ENCODE data around the gene RPLP1. TPM values are rescaled to one million over a fixed set of nuclear protein-coding genes. Genes with fewer than 3 reads are reported as not detected.

The RPLP1 gene
- total and polyA plus RNA-seq, 9 of the 15 experiments (the other 6 are each of a cell fraction or from before 2014, with no cell fraction given), result 76.3 to 3,053 (median 847) TPM

GRCh38 chr15:69462493-69463181, 10.0 kb downstream of the RPLP1 start (continued):
- TF ChIP-seq NEUROD1 (IDR thresholded peaks at IDR 0.05; ENCODE audit: borderline replicate concordance, low read depth, low read length, partially characterized antibody) (no peak), POLR2A (conservative IDR thresholded peaks at IDR 0.05) (peak; percentile 93), TRIM25 (IDR thresholded peaks at IDR 0.05; ENCODE audit: borderline replicate concordance) (no peak), MIER1 (IDR thresholded peaks at IDR 0.05; ENCODE audit: low read depth) (no peak), AFF1 (IDR thresholded peaks at IDR 0.05; ENCODE audit: low read depth in 1 of 2, partially characterized antibody in 2 of 2) (peak in 1 of 2 experiments; percentile 2), PBX2 (CRISPR knock-in tag; IDR thresholded peaks at IDR 0.05; ENCODE audit: low read depth) (no peak), PBX2 (tag; conservative IDR thresholded peaks at IDR 0.05; ENCODE audit: low read depth) (no peak), ZC3H11A (IDR thresholded peaks at IDR 0.05; ENCODE audit: low read depth, low read length) (no peak), ERF (CRISPR knock-in tag; IDR thresholded peaks at IDR 0.05) (0 out of 2 replicates have a peak, but pooled peaks have one; percentile 29), HBP1 (CRISPR knock-in tag; IDR thresholded peaks at IDR 0.05) (no peak), RBBP5 (IDR thresholded peaks at IDR 0.05; ENCODE audit: borderline replicate concordance, insufficient read depth, low read length, poor library complexity, severe bottlenecking) (peak; percentile 59)
- TF ChIP-seq, protein P1, sequence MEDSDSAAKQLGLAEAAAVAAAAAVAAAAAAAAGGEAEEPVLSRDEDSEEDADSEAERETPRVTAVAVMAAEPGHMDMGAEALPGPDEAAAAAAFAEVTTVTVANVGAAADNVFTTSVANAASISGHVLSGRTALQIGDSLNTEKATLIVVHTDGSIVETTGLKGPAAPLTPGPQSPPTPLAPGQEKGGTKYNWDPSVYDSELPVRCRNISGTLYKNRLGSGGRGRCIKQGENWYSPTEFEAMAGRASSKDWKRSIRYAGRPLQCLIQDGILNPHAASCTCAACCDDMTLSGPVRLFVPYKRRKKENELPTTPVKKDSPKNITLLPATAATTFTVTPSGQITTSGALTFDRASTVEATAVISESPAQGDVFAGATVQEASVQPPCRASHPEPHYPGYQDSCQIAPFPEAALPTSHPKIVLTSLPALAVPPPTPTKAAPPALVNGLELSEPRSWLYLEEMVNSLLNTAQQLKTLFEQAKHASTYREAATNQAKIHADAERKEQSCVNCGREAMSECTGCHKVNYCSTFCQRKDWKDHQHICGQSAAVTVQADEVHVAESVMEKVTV (CRISPR knock-in tag; IDR thresholded peaks at IDR 0.05), result peak; percentile 100
- TF ChIP-seq, protein P2, sequence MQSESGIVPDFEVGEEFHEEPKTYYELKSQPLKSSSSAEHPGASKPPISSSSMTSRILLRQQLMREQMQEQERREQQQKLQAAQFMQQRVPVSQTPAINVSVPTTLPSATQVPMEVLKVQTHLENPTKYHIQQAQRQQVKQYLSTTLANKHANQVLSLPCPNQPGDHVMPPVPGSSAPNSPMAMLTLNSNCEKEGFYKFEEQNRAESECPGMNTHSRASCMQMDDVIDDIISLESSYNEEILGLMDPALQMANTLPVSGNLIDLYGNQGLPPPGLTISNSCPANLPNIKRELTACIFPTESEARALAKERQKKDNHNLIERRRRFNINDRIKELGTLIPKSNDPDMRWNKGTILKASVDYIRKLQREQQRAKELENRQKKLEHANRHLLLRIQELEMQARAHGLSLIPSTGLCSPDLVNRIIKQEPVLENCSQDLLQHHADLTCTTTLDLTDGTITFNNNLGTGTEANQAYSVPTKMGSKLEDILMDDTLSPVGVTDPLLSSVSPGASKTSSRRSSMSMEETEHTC (IDR thresholded peaks at IDR 0.05), result no peak

Measured in K562 (cell line).